ENCODE data around the gene PROZ.

Gene PROZ

DNA sequence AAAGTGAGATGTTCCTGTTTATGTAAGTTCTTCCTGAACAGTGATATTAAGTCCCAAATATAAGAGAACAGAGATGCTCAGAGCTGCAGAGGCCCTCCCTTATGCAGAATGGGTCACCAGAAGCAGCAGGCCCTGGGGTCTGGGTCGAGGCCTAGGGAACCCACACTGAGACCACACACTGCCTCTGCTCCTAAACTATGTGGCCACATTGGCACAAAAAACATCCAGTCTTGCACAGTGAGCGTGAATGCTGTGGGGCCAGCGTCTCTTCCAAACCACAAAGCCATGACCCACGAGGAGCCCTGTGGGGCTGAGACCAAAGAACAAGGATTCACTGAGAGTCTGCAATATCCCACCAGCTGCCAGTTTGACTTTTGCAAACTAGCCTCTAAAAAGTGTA, 23.6 kb downstream of the PROZ start:
- no peak for DNase-seq

DNA sequence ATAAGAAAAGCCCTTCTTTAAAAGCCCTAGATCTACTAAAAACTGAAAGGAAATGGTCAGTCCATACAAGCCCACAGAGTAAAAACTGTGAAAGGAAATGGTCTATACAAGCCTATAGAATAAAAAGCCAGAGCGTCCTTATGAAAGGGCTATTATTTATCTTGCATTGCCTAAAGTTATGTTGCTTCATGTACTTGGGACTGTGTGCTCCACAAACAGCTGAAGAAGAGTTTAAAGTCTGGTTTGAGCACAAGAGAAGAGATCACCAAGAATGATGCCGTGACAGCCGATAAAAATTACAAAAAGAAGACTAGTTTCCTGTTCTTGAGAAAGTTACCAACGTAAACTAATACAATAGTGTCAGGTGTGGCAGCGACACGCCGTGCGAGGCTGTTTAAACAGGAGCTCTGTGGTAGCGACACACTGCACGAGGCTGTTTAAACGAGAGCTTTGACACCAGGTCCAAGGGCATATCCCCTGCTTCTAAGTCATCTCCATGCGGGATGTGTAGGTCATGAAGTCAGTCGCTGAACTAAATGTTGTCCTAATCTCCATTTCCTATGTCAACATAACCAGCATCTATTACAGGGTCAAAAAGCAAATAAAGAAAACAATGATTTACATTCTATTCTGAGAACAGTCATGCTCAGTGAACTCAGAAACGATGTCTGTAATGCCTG, 25.1 kb downstream of the PROZ start:
- DNase-seq, result no peak

DNA sequence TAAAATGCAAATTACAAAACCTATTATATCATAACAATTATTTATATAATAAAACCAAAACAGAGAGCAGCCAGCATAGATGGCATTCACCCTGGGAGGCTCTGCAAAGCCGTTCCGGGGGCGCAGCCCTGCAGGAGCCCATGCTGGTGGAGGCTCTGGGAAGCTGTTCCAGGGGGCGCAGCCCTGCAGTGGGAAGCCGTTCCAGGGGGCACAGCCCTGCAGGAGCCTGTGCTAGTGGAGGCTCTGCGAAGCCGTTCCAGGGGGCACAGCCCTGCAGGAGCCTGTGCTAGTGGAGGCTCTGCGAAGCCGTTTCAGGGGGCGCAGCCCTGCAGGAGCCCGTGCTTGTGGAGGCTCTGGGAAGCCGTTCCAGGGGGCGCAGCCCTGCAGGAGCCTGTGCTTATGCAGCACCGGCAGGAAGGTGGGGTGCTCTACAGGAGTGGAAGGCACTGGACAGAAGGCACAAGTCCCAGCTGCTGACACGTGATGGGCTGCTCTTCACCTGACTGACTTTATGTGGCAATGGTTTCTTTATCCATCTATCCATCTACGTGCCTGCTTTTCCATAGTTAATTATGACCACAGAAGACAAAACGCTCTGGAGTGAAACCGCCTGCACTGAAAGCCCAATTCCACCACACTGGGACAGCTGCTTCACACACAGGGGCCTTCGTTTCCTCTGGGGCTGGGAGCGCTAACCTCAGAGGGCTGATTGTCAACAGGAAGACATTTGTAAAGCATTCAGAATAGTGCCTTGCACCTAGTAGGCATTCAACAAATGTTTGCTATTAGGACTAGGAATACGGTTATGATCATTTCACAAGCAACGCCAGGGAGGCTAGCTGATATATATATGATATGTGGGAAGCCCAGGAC, 26.4 kb downstream of the PROZ start:
- DNase-seq, result no peak

DNA sequence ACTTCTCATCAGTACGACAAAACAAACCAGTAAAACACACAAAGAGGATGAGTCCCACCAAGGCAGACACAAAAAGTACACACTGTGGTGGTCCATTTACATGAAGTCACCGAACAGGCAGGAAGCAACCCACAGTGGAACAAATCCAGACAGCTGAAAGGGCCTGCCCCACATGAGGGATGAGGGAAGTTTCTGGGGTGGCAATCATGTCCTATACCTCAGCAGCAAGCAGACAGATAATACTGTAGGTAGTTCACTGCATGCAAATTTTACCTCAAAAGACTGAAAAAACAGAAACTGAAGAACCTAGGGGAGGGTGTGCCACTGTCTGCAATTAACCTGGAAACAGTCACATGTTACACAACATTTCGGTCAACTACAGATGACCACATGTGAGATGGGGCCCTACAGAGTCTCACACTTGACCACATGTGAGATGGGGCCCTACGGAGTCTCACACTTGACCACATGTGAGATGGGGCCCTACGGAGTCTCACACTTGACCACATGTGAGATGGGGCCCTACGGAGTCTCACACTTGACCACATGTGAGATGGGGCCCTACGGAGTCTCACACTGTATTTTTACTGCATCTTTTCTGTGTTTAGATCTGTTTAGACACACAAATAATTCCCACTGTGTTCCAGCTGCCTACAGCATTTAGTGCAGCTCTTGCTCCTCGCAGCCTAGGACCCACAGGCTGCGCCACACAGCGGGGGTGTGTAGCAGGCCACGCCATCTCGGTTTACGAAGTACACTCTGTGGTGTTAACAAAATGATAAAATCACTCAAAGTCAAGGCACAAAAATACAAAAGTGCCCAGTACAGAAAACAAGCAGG, 27.8 kb downstream of the PROZ start:
- no peak for DNase-seq

DNA sequence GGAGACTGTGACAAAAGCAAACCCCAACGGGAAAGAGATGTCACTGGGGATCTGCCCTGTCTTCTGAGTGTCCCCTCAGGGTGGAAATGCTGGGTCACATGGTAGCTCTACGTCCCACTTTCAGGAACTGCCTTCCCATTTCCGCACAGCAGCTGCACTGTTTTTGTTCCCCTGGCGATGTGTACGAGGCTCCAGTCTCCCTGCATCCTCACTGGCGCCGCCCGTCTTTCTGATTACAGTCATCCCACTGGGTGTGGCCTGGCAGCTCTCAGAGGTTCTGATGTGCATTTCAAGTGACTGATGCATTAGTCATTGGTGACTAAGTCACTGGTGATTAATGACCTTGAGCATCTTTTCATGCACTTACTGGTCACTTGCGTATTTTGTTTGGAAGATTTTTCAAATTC, 28.8 kb downstream of the PROZ start:
- no peak for DNase-seq

GRCh38 chr13:113187883-113188665, 29.6 kb downstream of the PROZ start:
- no peak for DNase-seq

- DNase-seq, result no peak
Measured at GRCh38 chr13:113190181-113190580, 31.7 kb downstream of the PROZ start.

GRCh38 chr13:113192279-113192678, 33.8 kb downstream of the PROZ start:
- no peak for DNase-seq

GRCh38 chr13:113192902-113193301, 34.5 kb downstream of the PROZ start:
- DNase-seq, result no peak

- DNase-seq, result no peak
Measured at GRCh38 chr13:113195360-113195759, 36.9 kb downstream of the PROZ start.

DNA sequence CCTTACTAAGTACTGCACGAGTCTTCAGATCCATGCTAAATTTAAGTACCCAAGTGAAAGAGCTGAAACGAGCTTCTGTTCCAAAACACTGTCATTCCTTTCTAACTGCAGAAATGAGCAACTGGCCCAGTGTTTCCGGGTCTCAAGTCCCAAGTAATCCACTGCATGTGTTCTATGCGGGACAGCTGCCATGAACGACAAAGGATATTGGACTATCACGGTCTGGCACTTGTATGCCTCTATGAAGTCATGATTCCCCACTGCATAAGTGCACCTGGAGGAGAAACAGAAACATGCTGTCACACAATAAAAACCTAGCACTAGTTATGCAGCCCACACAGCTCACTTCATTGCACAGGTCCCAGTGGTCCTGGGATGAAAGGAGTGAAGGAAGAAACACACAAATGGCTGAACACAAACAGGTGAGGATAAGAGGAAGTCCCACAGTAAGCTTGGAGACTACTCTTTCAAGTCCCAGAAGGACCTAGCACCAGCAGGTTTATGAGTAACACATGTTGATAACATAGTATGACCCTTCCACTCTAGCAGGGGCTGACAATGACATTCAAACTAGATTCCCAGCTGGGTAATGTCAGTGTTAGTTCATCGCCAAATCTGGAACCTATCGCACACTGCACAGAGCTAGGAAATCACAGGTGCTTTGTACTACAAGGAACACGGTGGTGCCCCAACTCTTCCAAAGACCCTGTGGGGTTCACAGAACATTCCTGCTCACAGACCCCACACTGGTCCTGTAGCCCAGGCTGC, 38.7 kb downstream of the PROZ start:
- DNase-seq, result no peak

- no peak for DNase-seq
Measured at GRCh38 chr13:113201815-113202214, 43.4 kb downstream of the PROZ start.

DNA sequence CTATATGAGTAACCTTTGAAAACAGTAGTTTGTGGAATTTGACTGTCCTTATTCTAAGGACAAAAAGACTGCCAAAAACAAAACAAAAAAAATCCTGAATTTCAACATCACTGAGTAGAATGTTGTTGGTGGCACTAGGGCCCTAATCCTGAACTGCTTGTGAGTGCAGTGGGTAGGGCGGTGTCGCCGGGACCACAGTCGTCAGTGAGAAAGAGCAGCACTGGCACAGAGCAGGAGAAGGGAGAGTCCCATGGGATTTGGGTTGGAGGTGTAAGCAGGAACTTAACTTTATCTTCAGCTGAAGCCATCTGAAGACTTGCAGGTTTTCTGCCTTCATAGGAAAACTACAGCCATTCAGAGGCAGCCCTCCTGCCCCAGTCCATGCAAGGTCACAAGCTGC, 44.5 kb downstream of the PROZ start:
- no peak for DNase-seq

GRCh38 chr13:113203507-113204377, 45.3 kb downstream of the PROZ start:
- DNase-seq, result no peak

GRCh38 chr13:113204378-113204734, 45.9 kb downstream of the PROZ start:
- no peak for DNase-seq

- no peak for DNase-seq
Measured at GRCh38 chr13:113205428-113205931, 47.0 kb downstream of the PROZ start.

GRCh38 chr13:113207460-113207859, 49.0 kb downstream of the PROZ start:
- DNase-seq, result no peak

DNA sequence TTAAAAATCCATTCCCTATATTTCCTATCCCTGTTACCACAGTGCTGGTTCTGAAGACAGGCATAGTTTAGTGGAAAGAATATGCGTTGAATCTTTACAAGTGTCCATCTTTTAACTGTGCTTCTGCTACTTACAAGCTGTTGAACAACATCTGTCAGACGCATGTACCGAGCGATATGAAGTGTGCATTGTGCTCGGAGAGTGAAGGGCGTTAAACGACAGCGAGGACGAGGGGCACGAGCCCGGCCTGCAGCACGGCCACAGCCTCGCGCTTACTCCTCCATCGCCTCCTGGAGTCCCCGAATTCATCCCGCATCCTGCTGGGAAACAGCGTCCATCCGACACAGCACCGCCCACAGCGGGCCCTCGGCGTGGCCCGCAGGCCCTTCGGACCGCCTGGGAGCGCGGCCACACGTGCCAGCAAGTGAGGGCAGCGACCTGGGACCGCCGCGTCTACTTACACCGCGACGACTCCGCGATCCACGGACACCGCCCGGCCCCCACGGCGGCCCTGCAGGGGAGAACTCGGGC, 49.5 kb downstream of the PROZ start:
- DNase-seq, result peak; percentile 55

DNA sequence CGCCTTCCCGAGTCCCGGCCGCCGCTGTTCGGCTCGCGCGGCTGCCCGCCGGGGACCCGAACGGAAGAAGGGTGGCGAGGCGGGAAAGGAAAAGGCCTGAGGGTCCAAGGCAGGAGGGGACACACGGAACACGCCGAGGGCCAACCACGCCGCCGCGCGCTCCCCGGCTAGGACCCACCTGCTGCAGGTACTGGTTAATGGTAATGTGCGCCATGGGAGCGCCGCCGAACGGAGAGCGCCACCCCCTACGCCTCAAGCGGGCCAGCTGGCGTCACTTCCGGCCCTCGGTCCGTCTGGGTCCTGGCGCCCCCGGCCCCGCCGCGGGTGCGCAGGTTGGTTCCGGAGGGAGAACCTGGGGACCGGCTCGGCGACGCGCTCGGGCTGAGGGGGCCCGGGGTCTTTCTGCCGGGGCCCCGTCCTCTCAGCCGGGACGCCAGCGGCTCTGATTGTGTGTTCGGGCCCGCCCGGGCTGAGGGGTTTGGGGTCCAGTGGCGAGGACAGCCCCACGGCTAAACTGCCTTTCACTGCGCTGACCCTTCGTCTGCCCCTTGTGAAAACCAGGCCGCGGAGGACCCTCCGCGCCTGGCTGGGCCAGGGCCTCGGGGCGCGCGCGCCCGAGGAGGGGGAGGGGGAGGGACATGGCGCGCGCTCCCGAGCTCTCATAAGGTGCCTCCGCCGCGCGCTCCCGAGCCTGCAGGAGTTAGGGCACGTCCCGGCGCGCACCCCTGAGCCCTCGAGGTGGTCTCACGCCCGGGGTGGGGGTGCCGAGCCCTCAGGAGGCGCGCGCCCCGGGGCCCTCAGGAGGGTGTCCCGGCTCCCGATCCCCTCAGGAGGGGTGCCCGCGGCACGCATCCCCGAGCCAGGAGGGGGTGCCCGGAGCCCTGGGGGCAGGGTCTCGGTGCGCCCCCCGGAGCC, 50.2 kb downstream of the PROZ start, which contains the start of gene PCID2:
Gene PCID2 (minus strand): TSS at position 249 of the 915 bp plus-strand sequence. CDS start 35 bp downstream, at position 214.
- DNase-seq, result peak; percentile 90
